ENCODE results near the gene AGL.
"Not testable (repeated sequence)": the region's sequence is repeated elsewhere in the genome, so short reads cannot be mapped to it uniquely, and the experiment has no call there.

AGL gene

GRCh38 chr1:99851850-99852454 lies 1.8 kb downstream of the AGL start:
- DNase-seq (ENCODE audit: low read depth in 2 of 2), result no peak

- no peak for DNase-seq (ENCODE audit: low read depth in 2 of 2)
Measured at GRCh38 chr1:99852648-99853047, 2.5 kb downstream of the AGL start.

DNA sequence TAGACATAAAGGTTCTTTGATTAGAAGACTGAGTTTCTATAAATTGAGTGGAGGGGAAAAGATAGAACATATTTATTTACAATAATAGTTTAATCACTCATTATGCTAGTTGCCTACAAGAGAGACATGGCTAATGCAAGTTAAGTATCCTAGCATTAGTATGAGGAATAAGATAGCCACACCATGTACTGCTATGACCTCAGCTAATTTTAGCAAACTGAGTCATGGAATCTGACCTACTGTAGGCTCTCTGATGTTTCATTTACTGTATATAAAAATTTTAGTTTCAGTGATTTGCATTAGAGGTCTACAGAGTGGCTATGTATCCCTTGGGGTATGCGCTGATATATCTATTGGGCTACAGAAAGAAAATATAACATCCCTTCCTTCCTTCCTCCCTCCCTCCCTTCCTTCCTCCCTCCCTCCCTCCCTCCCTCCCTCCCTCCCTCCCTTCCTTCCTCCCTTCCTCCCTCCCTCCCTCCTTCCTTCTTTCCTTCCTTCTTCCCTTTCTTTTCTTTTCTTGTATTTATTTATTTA lies 5.8 kb downstream of the AGL start:
- DNase-seq (ENCODE audit: low read depth in 2 of 2), result no peak

- DNase-seq (ENCODE audit: low read depth in 2 of 2), result not testable (repeated sequence)
Measured at GRCh38 chr1:99857041-99857440, 6.9 kb downstream of the AGL start.

DNA sequence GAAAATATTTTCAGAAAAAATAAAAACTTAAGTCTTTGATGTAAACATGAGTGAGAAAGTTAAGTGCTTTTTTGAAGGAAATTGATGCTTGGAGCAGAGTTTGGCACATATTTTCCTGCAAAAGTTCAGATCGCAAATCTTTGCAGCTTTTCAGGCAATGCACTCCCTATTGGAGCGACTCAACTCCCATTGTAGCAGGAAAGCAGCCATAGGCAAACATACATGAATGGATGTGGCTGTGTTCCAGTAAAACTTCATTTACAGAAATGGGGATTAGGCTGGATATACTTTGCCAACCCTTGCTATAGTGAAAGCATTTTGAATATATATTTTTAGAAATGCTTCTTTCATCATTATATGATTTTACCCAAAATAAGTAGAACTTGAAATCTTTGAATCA lies 8.1 kb downstream of the AGL start:
- DNase-seq (ENCODE audit: low read depth in 2 of 2), result no peak

DNA sequence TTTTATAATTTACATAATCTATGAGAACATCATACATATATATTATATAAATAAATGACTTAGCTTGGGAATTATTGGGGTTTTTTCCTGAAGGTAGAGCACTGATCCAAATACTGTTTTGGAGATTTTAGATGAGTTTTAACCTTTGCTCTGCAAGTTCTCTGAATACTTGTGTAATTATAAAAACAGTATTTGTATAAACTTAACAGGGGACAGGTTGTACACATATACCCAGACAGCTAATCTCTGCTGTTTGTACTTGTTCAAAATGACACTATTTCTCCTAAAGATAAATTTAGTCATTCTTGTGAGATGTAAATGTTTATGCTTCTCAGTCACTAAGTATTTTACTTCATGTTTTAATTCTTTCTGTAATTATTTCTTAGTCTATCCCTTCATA lies 8.7 kb downstream of the AGL start:
- no peak for DNase-seq (ENCODE audit: low read depth in 2 of 2)

DNA sequence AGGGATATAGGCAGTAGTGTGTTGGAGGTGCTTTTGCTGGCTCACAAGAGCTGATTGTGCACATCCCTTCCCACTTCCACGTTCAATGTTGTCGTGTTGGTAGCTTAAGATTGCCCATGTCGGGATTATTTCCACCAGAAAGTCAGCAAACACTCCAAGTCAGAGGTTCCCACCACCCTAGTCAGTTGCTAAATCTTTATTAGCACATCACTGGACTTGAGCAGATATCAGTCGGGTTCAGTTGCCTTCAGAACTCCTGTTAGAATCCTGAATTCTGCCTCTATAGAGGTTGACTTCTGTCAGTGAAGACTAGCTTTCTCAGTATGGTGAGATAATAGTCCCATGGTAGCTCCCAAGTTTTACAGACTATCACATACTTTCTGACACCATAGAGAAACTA lies 10.5 kb downstream of the AGL start:
- no peak for DNase-seq (ENCODE audit: low read depth in 2 of 2)

- DNase-seq (ENCODE audit: low read depth in 2 of 2), result no peak
Measured at GRCh38 chr1:99867682-99868081, 17.5 kb downstream of the AGL start.

- DNase-seq (ENCODE audit: low read depth in 2 of 2), result no peak
Measured at GRCh38 chr1:99869304-99869703, 19.1 kb downstream of the AGL start.

GRCh38 chr1:99869723-99870122 lies 19.6 kb downstream of the AGL start:
- DNase-seq (ENCODE audit: low read depth in 2 of 2), result no peak

DNA sequence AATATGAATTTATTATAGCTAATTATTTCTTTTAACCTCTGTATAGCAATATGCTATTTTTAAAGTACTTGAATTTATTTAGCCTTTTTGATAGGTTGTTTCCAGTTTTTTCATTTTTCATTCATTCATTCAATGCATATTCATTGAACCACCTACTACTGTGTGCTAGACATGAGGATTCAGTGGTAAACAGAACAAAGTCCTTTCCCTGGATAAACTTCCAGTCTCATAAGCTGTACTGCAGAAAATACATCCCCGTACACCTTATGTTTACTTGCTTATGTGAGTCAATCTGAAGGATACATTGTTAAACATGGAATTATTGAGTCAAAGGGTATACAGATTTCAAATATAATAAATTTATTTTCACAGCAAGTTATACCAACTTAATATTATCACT lies 21.9 kb downstream of the AGL start:
- no peak for DNase-seq (ENCODE audit: low read depth in 2 of 2)

- no peak for DNase-seq (ENCODE audit: low read depth in 2 of 2)
Measured at GRCh38 chr1:99877568-99877967, 27.4 kb downstream of the AGL start.

DNA sequence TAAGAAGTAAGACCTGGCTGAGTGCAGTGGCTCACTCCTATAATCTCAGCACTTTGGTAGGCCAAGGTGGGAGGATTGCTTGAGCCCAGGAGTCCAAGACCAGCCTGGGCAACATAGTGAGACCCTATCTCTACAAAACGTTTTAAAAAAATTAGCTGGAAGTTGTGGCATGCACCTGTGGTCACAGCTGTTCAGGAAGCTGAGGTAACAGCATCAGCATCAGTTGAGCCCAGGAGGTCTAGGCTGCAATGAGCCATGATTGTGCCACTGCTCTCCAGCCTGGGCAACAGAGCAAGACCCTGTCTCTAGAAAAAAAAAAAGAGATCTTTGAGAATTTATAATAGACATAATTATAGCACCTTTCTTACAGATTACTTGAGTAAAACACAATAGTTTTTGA lies 36.0 kb downstream of the AGL start:
- DNase-seq (ENCODE audit: low read depth in 2 of 2), result no peak

- DNase-seq (ENCODE audit: low read depth in 2 of 2), result no peak
Measured at GRCh38 chr1:99886841-99887240, 36.7 kb downstream of the AGL start.

- no peak for DNase-seq (ENCODE audit: low read depth in 2 of 2)
Measured at GRCh38 chr1:99887890-99888289, 37.7 kb downstream of the AGL start.

DNA sequence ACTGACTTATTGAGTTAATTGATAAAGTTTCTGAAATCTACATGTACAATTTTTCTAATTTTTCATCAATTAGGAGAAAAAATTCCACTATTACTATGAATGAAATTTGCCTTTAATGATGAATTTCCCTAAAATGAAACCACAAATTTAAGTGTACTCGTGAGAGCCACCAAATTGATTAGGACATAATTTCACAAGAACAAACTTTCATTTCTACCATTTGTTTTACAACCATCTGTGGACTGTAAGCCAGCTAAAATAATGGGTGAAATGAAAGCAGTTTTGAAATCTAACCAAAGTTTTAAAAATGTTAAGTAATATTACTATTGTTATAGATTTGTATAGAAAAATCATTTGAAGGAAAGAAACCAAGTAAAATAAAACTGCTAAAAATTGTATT lies 41.8 kb downstream of the AGL start:
- DNase-seq (ENCODE audit: low read depth in 2 of 2), result no peak

GRCh38 chr1:99903278-99903677 lies 53.1 kb downstream of the AGL start:
- DNase-seq (ENCODE audit: low read depth in 2 of 2), result not testable (repeated sequence)

DNA sequence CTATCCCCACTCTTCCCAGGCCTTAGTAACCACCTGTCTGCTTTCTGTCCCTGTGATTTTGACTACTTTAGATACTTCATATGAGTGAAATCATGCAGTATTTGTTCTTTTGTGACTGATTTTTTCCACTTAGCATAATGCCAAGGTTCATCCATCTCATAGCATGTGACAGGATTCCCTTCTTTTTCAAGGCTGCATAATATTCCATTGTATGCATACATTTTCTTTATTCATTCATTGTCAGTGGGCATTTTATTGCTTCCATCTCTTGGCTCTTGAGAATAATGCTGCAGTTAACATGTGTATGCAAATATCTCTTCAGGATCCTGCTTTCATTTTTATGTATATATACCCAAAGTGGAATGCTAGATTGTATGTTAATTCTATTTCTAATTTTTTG lies 56.4 kb downstream of the AGL start:
- no peak for DNase-seq (ENCODE audit: low read depth in 2 of 2)

- no peak for DNase-seq (ENCODE audit: low read depth in 2 of 2)
Measured at GRCh38 chr1:99917214-99917613, 67.1 kb downstream of the AGL start.

GRCh38 chr1:99919220-99919619 lies 69.1 kb downstream of the AGL start:
- DNase-seq (ENCODE audit: low read depth in 2 of 2), result no peak

GRCh38 chr1:99934801-99935200 lies 84.6 kb downstream of the AGL start:
- DNase-seq (ENCODE audit: low read depth in 2 of 2), result no peak

- DNase-seq (ENCODE audit: low read depth in 2 of 2), result no peak
Measured at GRCh38 chr1:99935534-99935933, 85.4 kb downstream of the AGL start.

DNA sequence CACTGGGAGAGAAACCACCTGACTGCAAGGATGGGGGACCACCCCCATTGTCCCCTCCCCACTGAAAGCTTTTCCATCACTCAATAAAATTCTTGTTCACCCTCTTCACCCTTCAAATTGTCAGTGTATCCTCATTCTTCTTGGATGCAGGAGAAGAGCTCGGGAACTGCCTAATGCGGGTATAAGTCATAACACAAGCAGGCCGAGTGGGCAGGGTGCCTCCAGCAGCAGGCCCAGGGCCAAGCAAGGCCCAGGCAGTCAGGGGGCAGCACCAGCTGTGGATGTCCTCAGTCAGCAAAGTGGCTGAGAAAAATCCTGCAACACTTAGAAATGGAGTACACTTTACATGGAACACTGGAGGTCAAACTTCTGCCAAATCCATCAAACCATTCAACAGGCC lies 85.9 kb downstream of the AGL start:
- no peak for DNase-seq (ENCODE audit: low read depth in 2 of 2)

GRCh38 chr1:99942723-99943122 lies 92.6 kb downstream of the AGL start:
- DNase-seq (ENCODE audit: low read depth in 2 of 2), result no peak
